Spleen (tissue), 11 donors: Measurements from ENCODE around the gene DYNC2LI1. TPM values are rescaled to one million over a fixed set of nuclear protein-coding genes. Genes with fewer than 3 reads are reported as not detected.

Experiments used
- DNase-seq: peaks from one replicate; pipeline ENCODE4 v3.0.0-alpha.2; 2020
- H3K27ac ChIP-seq, 8 donors: fragments of 200-600 bp; sonication (generic) in 7 of 8; 1 replicate in 4 of 8; 2 replicates in 4 of 8; pipeline versions ENCODE4 v1.5.0 to v1.8.0; 2016 to 2021; ENCODE audit warnings: inconsistent platforms in 4 of 8, mild to moderate bottlenecking in 4 of 8, moderate library complexity in 1 of 8
- H3K27me3 ChIP-seq, 7 donors: fragments of 200-600 bp; sonication (generic) in 6 of 7; replicated peaks in 1 of 7; 1 replicate in 4 of 7; 2 replicates in 3 of 7; pipeline versions ENCODE4 v1.5.0 to v1.8.0; 2016 to 2021; ENCODE audit warnings: inconsistent platforms in 3 of 7, mild to moderate bottlenecking in 1 of 7
- H3K36me3 ChIP-seq, 6 donors: fragments of 200-600 bp; sonication (generic) in 5 of 6; 1 replicate in 4 of 6; 2 replicates in 2 of 6; pipeline versions ENCODE4 v1.5.0 to v1.8.0; 2016 to 2021; ENCODE audit warnings: inconsistent platforms in 2 of 6
- H3K4me1 ChIP-seq, 6 donors: fragments of 200-600 bp; sonication (generic) in 5 of 6; 1 replicate in 3 of 6; 2 replicates in 3 of 6; pipeline versions ENCODE4 v1.5.0 to v1.8.0; 2016 to 2021; ENCODE audit warnings: inconsistent platforms in 3 of 6
- H3K4me3 ChIP-seq, 8 donors: fragments of 200-600 bp; sonication (generic) in 7 of 8; 1 replicate in 4 of 8; 2 replicates in 4 of 8; pipeline versions ENCODE4 v1.5.0 to v1.8.0; 2016 to 2021; ENCODE audit warnings: inconsistent platforms in 4 of 8, mild to moderate bottlenecking in 4 of 8, moderate library complexity in 2 of 8
- H3K9me3 ChIP-seq, 8 donors: fragments of 200-600 bp; sonication (generic) in 7 of 8; 1 replicate in 4 of 8; 2 replicates in 4 of 8; pipeline versions ENCODE4 v1.5.0 to v1.8.0; 2016 to 2021; ENCODE audit warnings: inconsistent platforms in 4 of 8
- CTCF ChIP-seq, 11 experiments: fragments of 200-600 bp in 7 of 11; fragments of 450-650 bp in 4 of 11; sonication (generic) in 4 of 11; IDR thresholded peaks in 8 of 11; conservative IDR thresholded peaks in 3 of 11; 1 replicate in 7 of 11; 2 replicates in 4 of 11; pipeline versions ENCODE4 v1.4.0 to v1.8.0; 2016 to 2021; ENCODE audit warnings: antibody characterized with exemption in 11 of 11, inconsistent platforms in 4 of 11, mild to moderate bottlenecking in 1 of 11
- POLR2A ChIP-seq, 3 donors: fragments of 450-650 bp; IDR thresholded peaks; one replicate each; pipeline ENCODE4 v1.5.1; 2017; ENCODE audit warnings: antibody characterized with exemption in 3 of 3, mild to moderate bottlenecking in 1 of 3
- POLR2AphosphoS5 ChIP-seq, 3 donors: sonication (generic); formaldehyde crosslinking; IDR thresholded peaks; one replicate each; pipeline ENCODE4 v1.5.1; 2017; ENCODE audit warnings: antibody characterized with exemption in 3 of 3
- WGBS, 5 donors: extraction: QIAGEN DNeasy Blood & Tissue Kit in 3 of 5; methylation state at CpG; one replicate each; pipeline versions ENCODE4 v1.1.5 to v1.1.7; 2013 to 2018; 5-methylcytosine and 5-hydroxymethylcytosine counted together
- intact Hi-C: fragments of 100-400 bp; cut with DNase I; formaldehyde crosslinking; loops from one replicate; pipeline ENCODE4 v1.15.0; 2023; ENCODE audit warnings: low total_unique reads
- polyA plus RNA-seq, 3 donors: library from polyadenylated mRNA; stranded (reverse); fragments of 200-250 nt; gene quantifications; one replicate each; pipeline ENCODE4 v1.2.1, GENCODE V29; 2013
- total RNA-seq, 7 donors: library from RNA; depleted of rRNA in 3 of 7; stranded (reverse); fragments of >200 nt in 3 of 7; fragmentation: NEBNext Ultra II Directional in 4 of 7; extraction: Animal tissue kit (Norgen Biotek cat#: 25700) in 4 of 7; gene quantifications; one replicate each; pipeline versions ENCODE4 v1.1.0 to v1.2.1, GENCODE V29; 2016 to 2021
- donor health status: healthy with polysubstance abuse.
- donor health status: DM: no; HTN: no; CAD: no; lungs with moderate emphysema.
- donor health status: DM: no; HTN: no; CAD: no.
- donor health status: Bipolar disorder and iron deficiency.
- donor health status: healthy.
- donor health status: DM: no; HTN: no; CAD: no.
- donor health status: DM: yes; HTN: yes; CAD: no.

Gene DYNC2LI1
- total and polyA plus RNA-seq, 10 donors = 8.5 to 32.4 (median 12.6) TPM

GRCh38 chr2:43794956-43795355, 21.1 kb downstream of the DYNC2LI1 start:
- no peak for TF ChIP-seq POLR2A (IDR thresholded peaks at IDR 0.05)
- no peak for TF ChIP-seq POLR2AphosphoS5 (IDR thresholded peaks at IDR 0.05)
- no peak for TF ChIP-seq CTCF (IDR thresholded peaks at IDR 0.05 in 8 of 11, conservative IDR thresholded peaks at IDR 0.05 in 3 of 11)
- Histone ChIP-seq H3K9me3 (no peaks in the 10 kb centered on the region), H3K27ac (no peak overlapping the region), H3K27me3 (no peaks in the 10 kb centered on the region), H3K36me3 (peaks cover 0 to 45% (median 3%) of the 10 kb centered on the region in 6 donors), H3K4me1 (no peaks in the 10 kb centered on the region), H3K4me3 (no peak overlapping the region)
- 93 to 97% (median 96%) methylated on average over 9 of the region's 9 CpGs for WGBS, 5 donors
- no peak for DNase-seq
- intact Hi-C loops = no loop called here

- Histone ChIP-seq H3K4me3 (no peak overlapping the region), H3K27me3 (no peaks in the 10 kb centered on the region), H3K4me1 (no peaks in the 10 kb centered on the region), H3K9me3 (no peaks in the 10 kb centered on the region), H3K27ac (no peak overlapping the region), H3K36me3 (peaks cover 0 to 36% (median 1%) of the 10 kb centered on the region in 6 donors)
- DNase-seq = no peak
- intact Hi-C loops = no loop called here
- 83 to 96% (median 94%) methylated on average over 1 of the region's 1 CpG for WGBS, 5 donors
- TF ChIP-seq POLR2A (IDR thresholded peaks at IDR 0.05) (no peak), POLR2AphosphoS5 (IDR thresholded peaks at IDR 0.05) (no peak), CTCF (IDR thresholded peaks at IDR 0.05 in 8 of 11, conservative IDR thresholded peaks at IDR 0.05 in 3 of 11) (no peak)
Measured at GRCh38 chr2:43796206-43796605, 22.4 kb downstream of the DYNC2LI1 start.

- peaks cover 0 to 29% (median 1%) of the 10 kb centered on the region in 6 donors for H3K36me3 ChIP-seq
- H3K27ac ChIP-seq = no peak overlapping the region
- 81 to 87% (median 82%) methylated on average over 4 of the region's 4 CpGs for WGBS, 5 donors
- no peaks in the 10 kb centered on the region for H3K27me3 ChIP-seq
- intact Hi-C loops = no loop called here
- H3K4me3 ChIP-seq = no peak overlapping the region
- no peaks in the 10 kb centered on the region for H3K9me3 ChIP-seq
- TF ChIP-seq POLR2A (IDR thresholded peaks at IDR 0.05) (no peak), CTCF (IDR thresholded peaks at IDR 0.05 in 8 of 11, conservative IDR thresholded peaks at IDR 0.05 in 3 of 11) (peak in 1 of 11 experiments; percentile 7)
- H3K4me1 ChIP-seq = no peaks in the 10 kb centered on the region
- DNase-seq = no peak
Measured at GRCh38 chr2:43798300-43798699, 24.5 kb downstream of the DYNC2LI1 start.

GRCh38 chr2:43800894-43801293, 27.1 kb downstream of the DYNC2LI1 start:
- H3K9me3 ChIP-seq = no peaks in the 10 kb centered on the region
- TF ChIP-seq POLR2AphosphoS5 (IDR thresholded peaks at IDR 0.05) (no peak), CTCF (IDR thresholded peaks at IDR 0.05 in 8 of 11, conservative IDR thresholded peaks at IDR 0.05 in 3 of 11) (no peak)
- no peak overlapping the region for H3K4me3 ChIP-seq
- no peaks in the 10 kb centered on the region for H3K4me1 ChIP-seq
- DNase-seq = no peak
- peaks cover 0 to 33% (median 6%) of the 10 kb centered on the region in 6 donors for H3K36me3 ChIP-seq
- intact Hi-C loops = no loop called here
- no peak overlapping the region for H3K27ac ChIP-seq
- H3K27me3 ChIP-seq = no peaks in the 10 kb centered on the region
